MM.1S (cell line): ENCODE results near the gene ZBED2.

Source experiments
- CTCF ChIP-seq: fragments of 300-600 bp; sonication (generic); IDR thresholded peaks from 2 replicates; pipeline ENCODE4 v1.5.1; 2016; ENCODE audit warnings: antibody characterized with exemption, low read length, mixed read lengths
- EZH2 ChIP-seq: fragments of 300-600 bp; sonication (generic); optimal IDR thresholded peaks from 2 replicates; pipeline ENCODE3; 2017; ENCODE audit warnings: low read depth, mild to moderate bottlenecking, antibody characterized with exemption, low read length, mixed read lengths

- TF ChIP-seq CTCF (no peak), EZH2 (no peak)
Measured at GRCh38 chr3:111568355-111568754, 26.8 kb downstream of the ZBED2 start.
